Measurements from ENCODE around the gene UCHL1. TPM values are rescaled to one million over a fixed set of nuclear protein-coding genes. Genes with fewer than 3 reads are reported as not detected.

UCHL1 gene
- total RNA-seq, 1 experiment from 2014 or later = 1.3 TPM

GRCh38 chr4:41258783-41259182 lies 2.1 kb downstream of the UCHL1 start:
- no TSS peak for BruUV-seq (replicated peaks)
- H3K27ac Mint-ChIP-seq (ENCODE audit: low read depth, unreplicated experiment) = no peak overlapping the region

DNA sequence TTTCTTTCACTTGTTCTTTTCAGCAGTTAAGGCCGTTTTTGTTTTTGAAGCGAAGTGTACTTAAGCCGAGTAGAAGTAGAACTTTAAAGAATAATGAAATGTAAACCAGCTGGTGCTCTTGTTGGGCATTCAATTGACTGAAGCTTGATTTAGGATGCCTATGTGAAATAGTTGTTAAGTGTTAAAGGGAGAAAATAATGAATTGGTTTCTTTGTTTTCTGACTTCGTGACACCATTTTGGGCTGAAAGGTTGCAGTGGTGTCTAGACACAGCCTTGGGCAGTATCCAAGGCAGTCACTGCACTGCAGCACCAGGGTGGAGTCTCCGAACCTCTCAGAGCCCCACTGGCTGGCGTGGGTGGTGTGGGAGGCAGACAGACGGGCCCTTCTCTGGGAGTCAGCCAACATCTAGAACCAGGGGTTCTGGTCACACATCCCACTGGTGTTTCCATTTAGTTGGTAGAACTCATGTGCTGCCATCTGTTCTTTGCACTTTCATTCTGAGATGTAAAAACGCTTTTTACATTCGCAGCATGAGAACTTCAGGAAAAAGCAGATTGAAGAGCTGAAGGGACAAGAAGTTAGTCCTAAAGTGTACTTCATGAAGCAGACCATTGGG lies 3.5 kb downstream of the UCHL1 start:
- ChIA-PET CTCF (interaction anchor here (0.7 to 1.8 kb wide), 6 partner anchors 19 to 629 kb away, joined by 3 to 7 read pairs (median 5); no protein-coding TSS in a partner anchor), POLR2A (no interaction called here)
- Mint-ChIP-seq H3K27ac (ENCODE audit: low read depth, unreplicated experiment) (no peak overlapping the region), H3K9me3 (ENCODE audit: unreplicated experiment) (no peaks in the 10 kb centered on the region), H3K36me3 (ENCODE audit: insufficient read depth, unreplicated experiment) (no peaks in the 10 kb centered on the region), H3K27me3 (ENCODE audit: insufficient read depth, unreplicated experiment) (peaks cover 12% of the 10 kb centered on the region), H3K4me3 (ENCODE audit: unreplicated experiment) (no peak overlapping the region), H3K4me1 (ENCODE audit: insufficient read depth, unreplicated experiment) (peaks cover 6% of the 10 kb centered on the region)
- intact Hi-C loops (cut with micrococcal nuclease) = no loop called here
- no TSS peak for BruUV-seq (replicated peaks)
- no peak for TF ChIP-seq CTCF (IDR thresholded peaks at IDR 0.05; ENCODE audit: unreplicated experiment)
- no peak for DNase-seq (ENCODE audit: unreplicated experiment)

More at GRCh38 chr4:41258783-41259182, 2.1 kb downstream of the UCHL1 start:
- H3K4me1 Mint-ChIP-seq (ENCODE audit: insufficient read depth, unreplicated experiment) = peaks cover 6% of the 10 kb centered on the region
- no peak overlapping the region for H3K4me3 Mint-ChIP-seq (ENCODE audit: unreplicated experiment)
- peak; percentile 52 for TF ChIP-seq CTCF (IDR thresholded peaks at IDR 0.05; ENCODE audit: unreplicated experiment)
- ChIA-PET POLR2A (interaction anchor here (0.8 to 1.5 kb wide), 2 partner anchors 13 to 22 kb away, joined by 3 to 6 read pairs; no protein-coding TSS in a partner anchor), CTCF (interaction anchor here (0.6 to 1.7 kb wide), 9 partner anchors 15 to 405 kb away, joined by 3 to 7 read pairs (median 3); no protein-coding TSS in a partner anchor)
- no peaks in the 10 kb centered on the region for H3K36me3 Mint-ChIP-seq (ENCODE audit: insufficient read depth, unreplicated experiment)
- intact Hi-C loops (cut with micrococcal nuclease) = loop anchor here (1.0 to 10.0 kb wide), 3 partner anchors 403 to 629 kb away; no protein-coding TSS in a partner anchor
- peak; percentile 68 for DNase-seq (ENCODE audit: unreplicated experiment)
- peaks cover 12% of the 10 kb centered on the region for H3K27me3 Mint-ChIP-seq (ENCODE audit: insufficient read depth, unreplicated experiment)
- H3K9me3 Mint-ChIP-seq (ENCODE audit: unreplicated experiment) = no peaks in the 10 kb centered on the region

GRCh38 chr4:41262198-41262597 lies 5.5 kb downstream of the UCHL1 start:
- no peak for TF ChIP-seq CTCF (IDR thresholded peaks at IDR 0.05; ENCODE audit: unreplicated experiment)
- intact Hi-C loops (cut with micrococcal nuclease) = no loop called here
- H3K27me3 Mint-ChIP-seq (ENCODE audit: insufficient read depth, unreplicated experiment) = no peaks in the 10 kb centered on the region
- no peaks in the 10 kb centered on the region for H3K4me1 Mint-ChIP-seq (ENCODE audit: insufficient read depth, unreplicated experiment)
- H3K27ac Mint-ChIP-seq (ENCODE audit: low read depth, unreplicated experiment) = no peak overlapping the region
- POLR2A ChIA-PET = no interaction called here
- no peak overlapping the region for H3K4me3 Mint-ChIP-seq (ENCODE audit: unreplicated experiment)
- BruUV-seq (replicated peaks) = no TSS peak
- no peak for DNase-seq (ENCODE audit: unreplicated experiment)
- no peaks in the 10 kb centered on the region for H3K9me3 Mint-ChIP-seq (ENCODE audit: unreplicated experiment)
- no peaks in the 10 kb centered on the region for H3K36me3 Mint-ChIP-seq (ENCODE audit: insufficient read depth, unreplicated experiment)
- CTCF ChIA-PET = interaction anchor here (0.6 to 0.7 kb wide), 3 partner anchors 22 to 408 kb away, joined by 3 read pairs; no protein-coding TSS in a partner anchor

DNA sequence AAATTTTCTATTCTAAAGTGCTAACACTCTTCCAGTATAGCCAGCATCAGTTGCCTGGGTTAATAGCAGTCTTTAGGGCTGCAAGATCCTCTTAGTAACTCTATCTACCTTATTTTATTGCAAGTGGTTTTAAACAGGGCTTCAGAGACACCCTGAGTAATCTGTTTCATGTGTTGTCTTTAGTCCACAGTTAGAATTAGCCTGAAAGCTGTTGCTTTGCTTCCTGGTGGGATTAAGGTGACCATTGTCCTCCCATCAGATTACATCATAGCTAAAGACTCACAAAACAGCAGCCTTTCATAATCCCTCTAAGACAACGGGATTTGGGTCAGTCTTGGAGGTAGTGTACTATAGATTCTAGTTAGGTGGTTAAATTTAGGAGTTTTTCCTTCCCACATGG lies 7.5 kb downstream of the UCHL1 start:
- POLR2A ChIA-PET = no interaction called here
- H3K4me3 Mint-ChIP-seq (ENCODE audit: unreplicated experiment) = no peak overlapping the region
- CTCF ChIA-PET = interaction anchor here (3.2 kb wide), 1 partner anchor 17 kb away, joined by 18 read pairs; no protein-coding TSS in a partner anchor
- no TSS peak for BruUV-seq (replicated peaks)
- DNase-seq (ENCODE audit: unreplicated experiment) = no peak
- intact Hi-C loops (cut with micrococcal nuclease) = no loop called here
- no peaks in the 10 kb centered on the region for H3K9me3 Mint-ChIP-seq (ENCODE audit: unreplicated experiment)
- TF ChIP-seq CTCF (IDR thresholded peaks at IDR 0.05; ENCODE audit: unreplicated experiment) = no peak
- H3K27ac Mint-ChIP-seq (ENCODE audit: low read depth, unreplicated experiment) = no peak overlapping the region
- H3K36me3 Mint-ChIP-seq (ENCODE audit: insufficient read depth, unreplicated experiment) = no peaks in the 10 kb centered on the region
- H3K27me3 Mint-ChIP-seq (ENCODE audit: insufficient read depth, unreplicated experiment) = no peaks in the 10 kb centered on the region
- peaks cover 7% of the 10 kb centered on the region for H3K4me1 Mint-ChIP-seq (ENCODE audit: insufficient read depth, unreplicated experiment)

Measured in MCF 10A (cell line).